Neural cell (in vitro differentiated cells): Measurements from ENCODE around the gene HMCN2.

Experiments used
- EP300 ChIP-seq: fragments of 450-650 bp; conservative IDR thresholded peaks from 2 replicates; pipeline ENCODE4 v1.6.1; 2014; ENCODE audit warnings: antibody characterized with exemption, mild to moderate bottlenecking, moderate library complexity; ENCODE audit not compliant: poor library complexity, severe bottlenecking
- EZH2 ChIP-seq: fragments of 200-600, 300-800 bp; shearing (Covaris generic), sonication (generic); IDR thresholded peaks from 2 replicates; pipeline ENCODE4 v1.6.1; 2014; ENCODE audit warnings: antibody characterized with exemption, low read length, borderline replicate concordance, mild to moderate bottlenecking; ENCODE audit not compliant: insufficient read depth, poor library complexity, severe bottlenecking
- POLR2AphosphoS5 ChIP-seq: IDR thresholded peaks from 2 replicates; pipeline ENCODE4 v1.6.1; 2012
- TAF1 ChIP-seq: IDR thresholded peaks from 2 replicates; pipeline ENCODE4 v1.6.1; 2012; ENCODE audit warnings: low read depth
- TF ChIP-seq, protein P1 (sequence below): fragments of 450-650 bp; IDR thresholded peaks from 2 replicates; pipeline ENCODE4 v1.5.1; 2014; ENCODE audit warnings: antibody characterized with exemption, mild to moderate bottlenecking, moderate library complexity; ENCODE audit not compliant: poor library complexity, severe bottlenecking

DNA sequence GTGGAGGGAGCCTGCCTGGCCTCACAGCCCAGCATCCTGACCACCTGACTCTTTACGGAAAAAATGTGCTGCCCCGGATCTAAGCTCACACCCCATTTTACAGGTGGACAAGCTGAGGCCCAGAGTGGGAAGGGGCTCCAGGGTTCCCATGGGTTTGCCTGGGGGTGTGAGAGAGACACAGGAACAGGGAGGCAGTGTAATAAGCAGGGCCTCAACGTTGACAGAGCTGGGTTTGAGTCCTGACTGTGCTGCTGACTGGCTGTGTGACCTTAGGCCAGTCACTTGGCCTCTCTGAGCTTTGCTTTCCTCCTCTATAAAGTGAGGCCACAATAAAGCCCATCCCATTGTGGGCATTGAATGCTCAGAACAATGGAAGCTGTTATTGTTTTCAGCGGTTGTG lies 73.7 kb downstream of the HMCN2 start:
- no peak for TF ChIP-seq EZH2
- TF ChIP-seq, protein P1, sequence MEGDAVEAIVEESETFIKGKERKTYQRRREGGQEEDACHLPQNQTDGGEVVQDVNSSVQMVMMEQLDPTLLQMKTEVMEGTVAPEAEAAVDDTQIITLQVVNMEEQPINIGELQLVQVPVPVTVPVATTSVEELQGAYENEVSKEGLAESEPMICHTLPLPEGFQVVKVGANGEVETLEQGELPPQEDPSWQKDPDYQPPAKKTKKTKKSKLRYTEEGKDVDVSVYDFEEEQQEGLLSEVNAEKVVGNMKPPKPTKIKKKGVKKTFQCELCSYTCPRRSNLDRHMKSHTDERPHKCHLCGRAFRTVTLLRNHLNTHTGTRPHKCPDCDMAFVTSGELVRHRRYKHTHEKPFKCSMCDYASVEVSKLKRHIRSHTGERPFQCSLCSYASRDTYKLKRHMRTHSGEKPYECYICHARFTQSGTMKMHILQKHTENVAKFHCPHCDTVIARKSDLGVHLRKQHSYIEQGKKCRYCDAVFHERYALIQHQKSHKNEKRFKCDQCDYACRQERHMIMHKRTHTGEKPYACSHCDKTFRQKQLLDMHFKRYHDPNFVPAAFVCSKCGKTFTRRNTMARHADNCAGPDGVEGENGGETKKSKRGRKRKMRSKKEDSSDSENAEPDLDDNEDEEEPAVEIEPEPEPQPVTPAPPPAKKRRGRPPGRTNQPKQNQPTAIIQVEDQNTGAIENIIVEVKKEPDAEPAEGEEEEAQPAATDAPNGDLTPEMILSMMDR, result no peak
- no peak for TF ChIP-seq TAF1
- TF ChIP-seq EP300, result no peak
- TF ChIP-seq POLR2AphosphoS5, result no peak
